Left lobe of liver (tissue), 2 donors: Measurements from ENCODE around the gene BLOC1S6. TPM values are rescaled to one million over a fixed set of nuclear protein-coding genes. Genes with fewer than 3 reads are reported as not detected.

ENCODE experiments used
- ATAC-seq: fragments of 200-7000 bp; cut with Tn5 transposase; one replicate; pipeline ENCODE4 v1.9.1; 2020; ENCODE audit warnings: mild to moderate bottlenecking, moderate library complexity
- DNase-seq: peaks from one replicate; pipeline ENCODE4 v3.0.0-alpha.2; 2020; ENCODE audit warnings: low spot score
- total RNA-seq: library from RNA; stranded (reverse); gene quantifications from one replicate; pipeline ENCODE4 v1.2.1, GENCODE V29; 2021
- donor health status: DM: no; HTN: no; CAD: no; lungs with moderate emphysema.
- donor health status: DM: no; HTN: yes; CAD: no.

BLOC1S6 gene, protein sequence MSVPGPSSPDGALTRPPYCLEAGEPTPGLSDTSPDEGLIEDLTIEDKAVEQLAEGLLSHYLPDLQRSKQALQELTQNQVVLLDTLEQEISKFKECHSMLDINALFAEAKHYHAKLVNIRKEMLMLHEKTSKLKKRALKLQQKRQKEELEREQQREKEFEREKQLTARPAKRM
- total RNA-seq = 15.7 TPM

DNA sequence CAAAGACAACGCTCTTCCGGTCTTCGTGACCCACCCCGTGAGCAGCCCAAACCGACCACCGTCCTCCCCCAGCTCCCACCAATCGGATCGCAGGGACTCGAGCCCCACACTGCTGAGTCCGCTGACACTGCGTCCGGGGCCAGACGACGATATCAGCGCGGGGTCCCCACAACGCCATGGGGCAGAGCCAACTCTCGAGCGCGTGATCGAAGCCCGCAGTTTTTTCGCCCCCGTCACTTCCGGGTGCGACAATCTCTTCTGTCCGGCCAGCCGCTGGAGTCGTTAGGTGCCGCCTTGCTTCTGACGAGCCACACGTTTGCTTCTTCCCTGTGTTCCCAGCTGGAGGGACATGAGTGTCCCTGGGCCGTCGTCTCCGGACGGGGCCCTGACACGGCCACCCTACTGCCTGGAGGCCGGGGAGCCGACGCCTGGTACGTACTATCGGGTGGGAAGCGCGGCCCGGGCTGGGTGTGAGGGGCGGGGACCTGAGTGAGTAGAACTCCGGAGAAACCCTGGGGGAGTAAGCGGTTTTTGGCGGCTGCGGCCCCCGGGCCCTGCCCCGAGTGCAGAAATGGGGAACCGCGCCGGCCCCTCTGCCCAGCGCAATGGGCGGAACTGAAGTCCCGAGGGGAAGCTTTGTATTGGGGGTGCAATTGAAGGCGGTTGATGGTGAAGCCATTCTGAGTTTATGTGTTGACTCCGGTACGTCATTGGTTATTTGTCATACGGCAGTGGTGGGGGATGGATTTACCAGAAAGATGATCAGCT is at the start of gene BLOC1S6:
Gene BLOC1S6, plus strand, starts transcription at position 285 of the 768 bp plus-strand sequence. Its CDS starts 65 bp downstream, at position 350.
- peak; percentile 90 for DNase-seq
- peak; percentile 92 for ATAC-seq

DNA sequence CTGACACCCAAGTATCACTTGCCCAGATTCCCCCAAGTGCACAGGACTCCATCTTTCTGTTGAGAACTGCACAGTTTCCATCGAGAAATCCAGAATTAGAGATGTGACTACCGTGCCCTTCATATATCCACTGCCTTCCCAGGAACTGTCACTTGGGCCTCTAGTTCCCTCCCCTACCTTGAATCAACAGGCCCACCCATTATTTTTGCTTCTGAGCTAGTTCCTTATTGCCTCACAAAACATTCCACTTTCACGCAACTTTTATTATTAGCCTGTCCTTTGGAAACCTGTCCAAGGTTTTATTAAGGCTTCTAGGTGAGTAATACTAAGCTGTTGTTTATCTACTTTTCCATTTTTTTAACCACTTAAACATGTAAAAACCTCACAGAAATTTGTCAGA is 47.5 kb upstream of the BLOC1S6 start:
- ATAC-seq = no peak
- no peak for DNase-seq

- ATAC-seq (no peak), DNase-seq (no peak)
Observed at GRCh38 chr15:45540531-45540930, 46.6 kb upstream of the BLOC1S6 start.

GRCh38 chr15:45543051-45543450 is 44.1 kb upstream of the BLOC1S6 start:
- DNase-seq = no peak
- no peak for ATAC-seq

DNA sequence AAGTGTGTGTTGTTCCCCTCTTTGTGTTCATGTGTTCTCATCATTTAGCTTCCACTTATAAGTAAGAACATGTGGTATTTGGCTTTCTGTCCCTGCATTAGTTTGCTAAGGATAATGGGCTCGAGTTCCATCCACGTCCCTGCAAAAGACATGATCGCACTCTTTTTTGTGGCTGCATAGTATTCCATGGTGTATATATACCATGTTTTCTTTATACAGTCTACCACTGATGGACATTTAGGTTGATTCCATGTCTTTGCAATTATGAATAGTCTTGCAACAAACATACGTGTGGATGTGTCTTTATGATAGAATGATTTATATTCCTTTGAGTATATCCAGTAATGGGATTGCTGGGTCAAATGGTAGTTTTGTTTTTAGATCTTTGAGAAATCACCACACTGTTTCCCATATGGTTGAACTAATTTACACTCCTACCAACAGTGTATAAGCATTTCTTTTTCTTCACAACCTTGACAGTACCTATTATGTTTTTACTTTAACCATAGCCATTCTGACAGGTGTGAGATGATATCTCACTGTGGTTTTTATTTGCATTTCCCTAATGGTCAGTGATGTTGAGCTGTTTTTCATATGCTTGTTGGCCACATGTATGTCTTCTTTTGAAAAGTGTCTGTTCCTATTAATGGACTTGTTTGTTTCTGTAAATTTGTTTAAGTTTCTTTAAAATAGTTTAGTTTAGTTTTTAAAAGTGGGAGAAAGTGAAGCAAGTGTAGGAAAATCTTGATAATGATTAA is 42.7 kb upstream of the BLOC1S6 start:
- no peak for ATAC-seq

DNA sequence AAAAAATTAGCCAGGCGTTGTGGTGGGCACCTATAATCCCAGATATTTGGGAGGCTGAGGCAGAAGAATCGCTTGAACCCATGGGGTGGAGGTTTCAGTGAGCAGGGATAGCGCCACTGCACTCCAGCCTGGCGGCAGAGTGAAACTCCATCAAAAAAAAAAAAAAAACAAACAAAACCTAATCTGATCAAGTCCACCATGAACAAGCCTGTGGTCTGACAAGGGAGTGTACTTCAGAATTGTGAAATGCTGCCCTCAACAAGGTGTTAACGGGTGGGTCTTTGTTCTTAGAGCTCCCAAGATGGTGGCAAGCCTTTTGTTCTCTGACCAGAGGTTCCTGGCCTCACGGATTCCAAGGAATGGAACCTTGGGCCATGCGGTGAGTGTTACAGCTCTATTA is 40.4 kb upstream of the BLOC1S6 start:
- DNase-seq (no peak), ATAC-seq (no peak)

More for the DNA sequence above, 42.7 kb upstream of the BLOC1S6 start:
- DNase-seq = no peak

DNA sequence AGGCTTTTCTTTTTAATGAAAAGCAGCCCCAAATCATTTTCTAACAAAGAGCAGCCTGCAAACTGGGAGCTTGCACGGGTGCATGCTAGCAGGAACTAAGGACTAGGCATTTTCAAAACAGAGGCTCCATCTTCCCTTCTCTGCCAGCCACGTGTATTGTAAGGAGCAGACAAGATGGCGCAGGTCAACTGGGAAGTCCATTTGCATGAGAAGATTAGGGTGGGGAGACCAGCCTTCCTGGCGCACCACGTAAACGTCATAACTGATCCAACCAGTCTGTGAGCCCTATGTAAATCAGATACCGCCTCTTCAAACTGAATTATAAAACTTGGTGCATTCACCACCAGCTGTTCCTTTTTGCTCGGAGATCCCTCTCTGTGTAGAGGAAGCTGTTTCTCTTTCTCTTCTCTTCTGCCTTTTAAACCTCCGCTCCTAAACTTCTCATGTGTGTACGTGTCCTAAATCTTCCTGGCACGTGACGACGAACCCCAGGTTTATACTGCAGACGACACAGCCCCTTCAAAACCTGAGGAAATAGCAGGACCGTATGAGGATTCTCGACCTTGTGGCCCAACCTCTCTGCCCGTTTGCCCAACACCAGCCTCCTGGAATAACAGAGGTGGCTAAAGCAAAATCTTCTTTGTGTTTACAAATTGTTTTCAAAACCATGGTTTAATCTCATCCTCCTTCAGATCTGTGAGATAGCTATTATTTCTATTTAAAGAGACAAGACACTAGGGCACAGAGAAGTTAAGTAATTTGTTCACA is 38.2 kb upstream of the BLOC1S6 start:
- DNase-seq (no peak), ATAC-seq (no peak)

DNA sequence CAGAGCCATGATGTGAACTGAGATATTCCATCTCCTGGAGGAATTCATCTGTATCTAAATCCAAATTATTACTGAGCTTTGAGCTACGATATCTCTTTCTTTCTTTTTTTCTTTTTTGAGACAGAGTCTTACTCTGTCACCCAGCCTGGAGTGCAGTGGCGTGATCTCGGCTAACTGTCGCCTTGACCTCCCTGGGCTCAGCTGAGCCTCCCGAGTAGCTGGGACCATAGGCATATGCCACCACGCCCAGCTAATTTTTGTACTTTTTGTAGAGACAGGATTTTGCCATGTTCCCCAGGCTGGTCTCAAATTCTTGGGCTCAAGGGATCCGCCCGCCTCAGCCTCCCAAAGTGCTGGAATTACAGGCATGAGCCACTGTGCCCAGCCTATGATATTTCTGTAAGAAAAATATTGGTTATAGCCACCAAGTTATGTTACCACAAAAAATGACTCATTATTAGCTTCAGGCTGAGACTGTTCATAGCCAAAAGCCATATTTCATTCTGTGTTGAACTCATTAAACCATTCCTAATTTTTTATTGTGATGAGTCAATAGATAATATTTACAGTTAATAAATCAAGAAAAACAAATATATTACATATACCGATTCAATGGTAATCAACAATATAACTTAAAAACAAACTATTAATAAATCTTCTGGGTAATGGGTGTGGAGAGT is 37.5 kb upstream of the BLOC1S6 start:
- ATAC-seq (no peak), DNase-seq (no peak)

DNA sequence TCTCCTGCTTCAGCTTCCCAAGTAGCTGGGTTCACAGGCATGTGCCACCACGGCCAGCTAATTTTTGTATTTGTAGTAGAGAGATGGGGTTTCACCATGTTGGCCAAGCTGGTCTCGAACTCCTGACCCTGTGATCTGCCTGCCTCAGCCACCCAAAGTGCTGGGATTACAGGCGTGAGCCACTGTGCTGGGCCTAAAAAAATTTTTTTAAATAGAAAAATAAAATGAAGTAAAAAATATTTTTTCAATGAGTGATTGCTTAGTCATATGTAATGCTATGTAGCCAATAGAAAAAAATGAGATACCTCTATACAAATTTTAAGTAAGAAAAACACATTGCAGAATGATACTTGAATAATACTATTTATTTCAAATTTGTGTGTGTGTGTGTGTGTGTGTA is 36.7 kb upstream of the BLOC1S6 start:
- no peak for DNase-seq
- ATAC-seq = no peak

DNA sequence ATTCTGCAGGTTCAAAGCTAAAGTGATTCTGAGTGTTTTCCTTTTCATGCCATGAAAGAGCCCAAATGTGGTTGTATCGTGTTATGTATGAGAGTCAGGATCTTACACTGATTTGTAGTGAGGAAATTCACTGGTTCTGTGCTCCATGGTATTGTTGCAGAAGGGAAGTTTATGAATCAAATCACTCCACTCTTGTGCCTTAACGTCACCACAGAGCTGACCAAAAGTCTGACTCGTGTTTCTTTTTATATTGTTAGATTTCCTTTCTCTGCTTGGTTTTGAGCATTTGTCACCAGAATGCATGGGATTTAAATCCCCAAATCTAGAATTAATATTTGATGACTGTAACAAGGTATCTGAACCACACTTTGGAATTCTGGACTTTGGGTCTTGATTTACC is 35.5 kb upstream of the BLOC1S6 start:
- ATAC-seq = no peak
- DNase-seq = no peak

- DNase-seq (no peak), ATAC-seq (no peak)
Observed at GRCh38 chr15:45555934-45556608, 31.1 kb upstream of the BLOC1S6 start.

- no peak for ATAC-seq
- DNase-seq = no peak
Observed at GRCh38 chr15:45572617-45573016, 14.6 kb upstream of the BLOC1S6 start.

- DNase-seq (no peak), ATAC-seq (no peak)
Observed at GRCh38 chr15:45573961-45574629, 13.1 kb upstream of the BLOC1S6 start.

DNA sequence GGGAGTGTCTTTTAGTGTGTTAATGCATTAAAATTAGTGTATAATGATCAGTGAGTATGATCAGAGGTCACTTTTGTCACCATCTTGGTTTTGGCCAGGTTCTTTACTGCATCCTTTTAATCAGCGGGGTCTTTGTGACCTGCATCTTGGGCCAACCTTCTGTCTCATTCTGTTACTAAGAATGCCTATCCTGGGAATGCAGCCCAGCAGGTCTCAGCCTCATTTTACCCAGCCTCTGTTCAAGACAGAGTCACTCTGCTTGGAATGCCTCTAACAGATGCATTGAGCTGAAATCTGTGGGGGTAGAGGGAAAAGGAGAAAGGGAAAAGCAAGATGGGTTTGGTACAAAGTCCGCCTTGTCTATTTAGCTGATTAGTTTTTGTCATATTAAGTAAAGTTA is 5.3 kb upstream of the BLOC1S6 start:
- DNase-seq (no peak), ATAC-seq (no peak)

GRCh38 chr15:45583731-45584639 is 3.2 kb upstream of the BLOC1S6 start:
- DNase-seq = no peak
- no peak for ATAC-seq

DNA sequence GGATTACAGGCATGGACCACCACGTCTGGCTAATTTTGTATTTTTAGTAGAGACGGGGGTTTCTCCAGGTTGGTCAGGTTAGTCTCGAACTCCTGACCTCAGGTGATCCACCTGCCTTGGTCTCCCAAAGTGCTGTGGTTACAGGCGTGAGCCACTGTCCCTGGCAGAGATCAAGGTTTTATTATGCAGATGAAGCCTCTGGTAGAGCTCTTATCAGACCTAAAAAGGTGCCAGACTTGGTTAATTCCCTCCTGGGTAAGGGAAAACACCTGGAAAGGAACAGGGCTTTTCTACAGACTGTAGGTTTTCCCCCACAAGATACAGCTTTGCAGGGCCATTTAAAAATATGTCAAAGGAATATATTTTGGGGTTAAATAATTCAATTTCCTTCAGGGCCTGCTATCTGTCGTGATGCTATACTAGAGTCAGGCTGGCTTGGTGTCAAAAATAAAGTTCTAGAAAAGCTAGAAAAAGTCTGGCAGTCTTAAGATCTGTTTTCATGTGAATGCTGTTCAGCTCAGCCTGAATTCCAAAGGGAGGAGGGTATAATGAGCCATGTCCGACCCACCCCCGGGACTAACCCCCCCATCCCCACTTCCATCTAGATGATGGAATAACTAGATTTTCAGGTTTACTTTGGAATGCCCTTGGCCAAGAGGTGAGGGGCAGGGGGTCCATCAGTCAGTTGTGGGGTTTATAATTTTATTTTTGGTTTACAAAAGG is 1.9 kb upstream of the BLOC1S6 start:
- no peak for DNase-seq

GRCh38 chr15:45586125-45586524 is 1.1 kb upstream of the BLOC1S6 start:
- no peak for DNase-seq
- ATAC-seq = no peak

More for the DNA sequence above, 1.9 kb upstream of the BLOC1S6 start:
- ATAC-seq = no peak

- no peak for ATAC-seq
- DNase-seq = no peak
Observed at GRCh38 chr15:45586601-45587094, 531 bp upstream of the BLOC1S6 start.
